ENCODE data around the gene NFIA.
A peak's percentile ranks its signal among the peaks of the same experiment; 100 is the strongest.
"Not testable (repeated sequence)": the region's sequence is repeated elsewhere in the genome, so short reads cannot be mapped to it uniquely, and the experiment has no call there.

NFIA gene

DNA sequence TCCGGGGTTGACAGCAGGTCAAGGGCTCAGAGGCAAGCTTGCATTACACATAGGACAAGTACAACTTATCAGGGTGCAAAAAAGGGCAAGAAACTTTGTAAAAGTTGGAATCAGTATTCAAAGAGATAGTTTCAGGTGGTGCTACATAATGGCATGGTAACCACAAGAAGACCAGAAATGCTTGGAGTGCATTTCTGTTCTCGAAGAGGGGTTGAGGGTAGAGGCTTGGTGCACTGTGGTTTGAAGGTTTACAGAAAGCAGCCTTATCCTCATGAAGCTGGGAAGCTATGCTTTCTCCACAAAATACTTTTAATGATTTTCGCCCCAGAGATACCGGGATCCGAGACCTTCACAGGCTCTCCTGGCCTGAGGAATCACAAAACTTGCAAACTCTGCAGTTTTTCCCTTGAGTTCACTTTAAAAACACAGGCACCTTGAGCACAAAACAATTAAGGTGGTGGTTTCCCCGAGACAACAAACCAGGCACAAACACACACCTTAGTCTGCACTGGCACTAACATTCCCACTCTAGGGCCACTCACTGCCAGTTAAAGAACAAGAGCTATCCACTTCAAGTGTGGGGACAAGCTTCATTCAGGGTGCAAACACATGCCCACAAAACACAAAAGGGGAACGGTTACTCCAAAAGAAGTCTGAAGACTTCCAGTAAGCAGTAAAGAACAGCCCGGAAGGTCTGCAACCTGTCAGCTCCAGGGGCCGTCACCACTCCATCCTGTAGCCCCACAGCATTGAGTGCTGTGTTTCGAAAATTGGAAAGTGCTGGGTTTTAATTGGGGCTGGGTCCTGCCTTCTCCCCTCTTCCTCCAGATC, 29.8 kb upstream of the NFIA start:
- no peak for DNase-seq (ENCODE audit: insufficient read length)
- no peak for FAIRE-seq
- TF ChIP-seq POLR2A (IDR thresholded peaks at IDR 0.05; ENCODE audit: low read depth, low read length) (no peak), TAF1 (IDR thresholded peaks at IDR 0.05; ENCODE audit: borderline replicate concordance, low read depth, low read length) (no peak), POLR2AphosphoS5 (IDR thresholded peaks at IDR 0.05; ENCODE audit: low read depth, low read length) (no peak)

GRCh38 chr1:61053226-61053711, 29.1 kb upstream of the NFIA start:
- FAIRE-seq: no peak
- TF ChIP-seq TAF1 (IDR thresholded peaks at IDR 0.05; ENCODE audit: borderline replicate concordance, low read depth, low read length) (no peak), POLR2A (IDR thresholded peaks at IDR 0.05; ENCODE audit: low read depth, low read length) (no peak), POLR2AphosphoS5 (IDR thresholded peaks at IDR 0.05; ENCODE audit: low read depth, low read length) (no peak)
- no peak for DNase-seq (ENCODE audit: insufficient read length)

DNA sequence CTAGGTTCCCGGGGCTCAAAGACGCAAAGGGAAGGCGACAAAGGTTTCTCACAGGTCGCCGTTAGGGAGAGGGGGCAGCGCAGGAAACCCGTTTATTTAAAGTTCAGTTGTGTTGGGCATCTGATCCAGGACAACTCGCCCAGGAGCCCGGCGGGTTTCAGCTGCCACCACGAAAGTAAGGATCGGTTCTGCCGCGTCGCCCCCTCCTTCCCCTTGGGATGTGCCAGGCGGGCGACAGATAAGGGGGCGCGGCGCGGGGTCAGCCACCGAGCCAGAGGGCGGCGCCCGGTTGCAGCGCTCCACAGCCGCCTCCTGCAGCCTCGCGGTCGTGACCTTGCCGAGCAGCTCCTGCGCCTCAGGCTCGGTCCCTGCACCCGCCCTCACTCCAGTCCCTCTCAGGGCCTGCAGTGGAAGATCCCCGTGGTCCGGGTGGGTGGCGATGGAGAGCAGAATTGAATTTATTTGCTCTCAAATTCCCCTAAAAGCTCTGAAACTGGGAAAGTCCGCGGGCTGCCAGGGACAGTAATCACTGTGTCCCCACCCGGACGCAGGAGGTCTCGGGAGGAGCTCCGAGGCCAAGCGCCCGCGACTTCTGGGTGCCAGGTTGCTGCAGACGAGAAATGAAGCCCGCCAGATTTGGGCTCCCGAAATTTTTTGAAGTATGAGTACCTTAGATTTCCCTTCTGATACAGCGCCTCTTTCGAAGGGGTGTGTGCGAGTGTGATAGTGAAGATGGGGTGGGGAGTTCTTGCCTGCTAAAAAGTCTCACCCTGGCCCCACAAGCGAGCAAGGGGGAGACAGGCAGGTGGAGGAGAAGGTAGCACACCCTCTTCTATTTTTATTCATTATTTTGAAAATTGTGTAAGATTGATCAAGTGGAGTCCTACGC, 28.4 kb upstream of the NFIA start:
- peak; percentile 46 for FAIRE-seq
- TF ChIP-seq TAF1 (IDR thresholded peaks at IDR 0.05; ENCODE audit: borderline replicate concordance, low read depth, low read length): no peak
- TF ChIP-seq POLR2A (IDR thresholded peaks at IDR 0.05; ENCODE audit: low read depth, low read length): no peak
- TF ChIP-seq POLR2AphosphoS5 (IDR thresholded peaks at IDR 0.05; ENCODE audit: low read depth, low read length): no peak
- DNase-seq (ENCODE audit: insufficient read length): no peak

GRCh38 chr1:61054601-61054993, 27.8 kb upstream of the NFIA start:
- FAIRE-seq (no peak), DNase-seq (ENCODE audit: insufficient read length) (no peak)
- TF ChIP-seq POLR2A (IDR thresholded peaks at IDR 0.05; ENCODE audit: low read depth, low read length): no peak
- no peak for TF ChIP-seq TAF1 (IDR thresholded peaks at IDR 0.05; ENCODE audit: borderline replicate concordance, low read depth, low read length)

- TF ChIP-seq TAF1 (IDR thresholded peaks at IDR 0.05; ENCODE audit: borderline replicate concordance, low read depth, low read length) (no peak), POLR2A (IDR thresholded peaks at IDR 0.05; ENCODE audit: low read depth, low read length) (no peak), POLR2AphosphoS5 (IDR thresholded peaks at IDR 0.05; ENCODE audit: low read depth, low read length) (no peak)
- FAIRE-seq (no peak), DNase-seq (ENCODE audit: insufficient read length) (no peak)
Observed at GRCh38 chr1:61055110-61055614, 27.2 kb upstream of the NFIA start.

DNA sequence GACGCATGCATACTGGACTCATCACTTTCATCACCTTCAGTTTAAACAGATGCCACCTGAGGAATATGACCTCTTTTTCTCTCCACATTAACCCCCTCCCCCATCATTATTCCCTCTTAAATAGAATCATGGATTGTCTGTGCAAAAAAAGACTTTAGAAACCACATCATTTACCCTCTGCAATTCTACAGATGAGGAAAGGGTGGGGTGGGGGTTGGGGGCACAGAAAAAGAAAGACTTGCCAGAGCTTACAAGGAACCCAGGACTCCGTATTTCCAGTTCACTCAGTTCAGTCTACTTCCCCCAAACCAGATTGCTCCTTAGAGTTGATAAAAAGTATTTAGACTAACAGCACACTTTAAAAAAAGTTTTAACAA, 26.2 kb upstream of the NFIA start:
- TF ChIP-seq POLR2A (IDR thresholded peaks at IDR 0.05; ENCODE audit: low read depth, low read length) (no peak), TAF1 (IDR thresholded peaks at IDR 0.05; ENCODE audit: borderline replicate concordance, low read depth, low read length) (no peak), POLR2AphosphoS5 (IDR thresholded peaks at IDR 0.05; ENCODE audit: low read depth, low read length) (no peak)
- no peak for FAIRE-seq
- no peak for DNase-seq (ENCODE audit: insufficient read length)

GRCh38 chr1:61056573-61057439, 25.6 kb upstream of the NFIA start:
- DNase-seq (ENCODE audit: insufficient read length) (no peak), FAIRE-seq (peak; percentile 14)
- TF ChIP-seq POLR2A (IDR thresholded peaks at IDR 0.05; ENCODE audit: low read depth, low read length): no peak

DNA sequence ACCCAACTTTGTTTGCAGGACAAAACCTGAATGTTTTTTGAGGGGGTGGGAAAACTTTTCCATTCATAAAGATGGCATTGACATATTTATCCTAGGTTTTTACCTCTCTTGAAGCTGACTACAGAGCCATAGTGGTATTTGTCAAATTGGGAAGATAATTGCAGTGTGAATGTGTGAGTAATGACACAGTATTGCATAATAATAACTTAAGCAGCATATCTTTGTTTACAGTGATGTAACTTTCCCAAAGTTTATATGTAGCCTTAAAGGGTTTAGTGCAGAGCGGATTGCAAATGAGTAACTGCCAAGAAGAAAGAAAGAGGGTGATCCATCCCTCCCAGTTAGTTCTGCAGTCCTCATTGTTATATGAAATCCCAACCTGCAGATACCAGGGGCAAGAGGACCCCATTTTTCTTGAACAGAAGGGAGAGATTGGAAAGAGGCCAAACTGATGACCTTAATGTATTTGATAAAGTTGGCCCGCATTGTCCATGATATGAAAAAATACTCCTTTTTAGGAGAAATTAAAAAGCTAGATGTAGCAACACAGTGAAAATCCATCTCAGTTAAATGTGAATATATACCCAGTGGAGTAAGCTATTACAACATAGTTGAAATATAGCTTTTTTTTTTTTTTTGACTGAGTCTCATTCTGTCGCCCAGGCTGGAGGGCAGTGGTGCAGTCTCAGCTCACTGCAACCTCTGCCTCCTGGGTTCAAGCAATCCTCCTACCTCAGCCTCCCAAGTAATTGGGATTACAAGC, 23.7 kb upstream of the NFIA start:
- FAIRE-seq: no peak
- TF ChIP-seq POLR2AphosphoS5 (IDR thresholded peaks at IDR 0.05; ENCODE audit: low read depth, low read length): no peak
- TF ChIP-seq POLR2A (IDR thresholded peaks at IDR 0.05; ENCODE audit: low read depth, low read length): no peak
- no peak for TF ChIP-seq TAF1 (IDR thresholded peaks at IDR 0.05; ENCODE audit: borderline replicate concordance, low read depth, low read length)
- DNase-seq (ENCODE audit: insufficient read length): no peak

- not testable (repeated sequence) for DNase-seq (ENCODE audit: insufficient read length); FAIRE-seq
Observed at GRCh38 chr1:61061601-61062000, 20.8 kb upstream of the NFIA start.

DNA sequence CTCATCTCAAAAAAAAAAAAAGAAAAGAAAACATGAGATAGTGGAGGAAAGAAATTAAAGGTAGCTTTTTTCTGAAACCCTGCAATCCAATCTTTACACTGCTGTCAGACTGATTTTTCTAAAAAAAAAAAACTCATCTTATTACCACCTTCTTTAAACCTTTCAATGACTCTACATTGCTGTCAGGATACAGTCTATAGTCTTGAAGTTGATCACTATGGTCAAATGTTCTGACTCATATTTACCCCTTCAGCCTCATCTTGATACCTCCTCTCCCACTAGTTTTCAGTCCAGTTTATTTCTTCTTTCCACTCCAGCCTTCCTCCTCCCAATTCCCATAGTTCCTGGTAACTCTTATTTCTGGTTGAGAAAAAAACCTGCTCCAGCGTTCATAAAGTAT, 17.7 kb upstream of the NFIA start:
- FAIRE-seq (no peak), DNase-seq (ENCODE audit: insufficient read length) (no peak)
- TF ChIP-seq POLR2AphosphoS5 (IDR thresholded peaks at IDR 0.05; ENCODE audit: low read depth, low read length) (no peak), TAF1 (IDR thresholded peaks at IDR 0.05; ENCODE audit: borderline replicate concordance, low read depth, low read length) (no peak), POLR2A (IDR thresholded peaks at IDR 0.05; ENCODE audit: low read depth, low read length) (no peak)

All from GM12892 (cell line).